ENCODE data around the gene ZFYVE28.

DNA sequence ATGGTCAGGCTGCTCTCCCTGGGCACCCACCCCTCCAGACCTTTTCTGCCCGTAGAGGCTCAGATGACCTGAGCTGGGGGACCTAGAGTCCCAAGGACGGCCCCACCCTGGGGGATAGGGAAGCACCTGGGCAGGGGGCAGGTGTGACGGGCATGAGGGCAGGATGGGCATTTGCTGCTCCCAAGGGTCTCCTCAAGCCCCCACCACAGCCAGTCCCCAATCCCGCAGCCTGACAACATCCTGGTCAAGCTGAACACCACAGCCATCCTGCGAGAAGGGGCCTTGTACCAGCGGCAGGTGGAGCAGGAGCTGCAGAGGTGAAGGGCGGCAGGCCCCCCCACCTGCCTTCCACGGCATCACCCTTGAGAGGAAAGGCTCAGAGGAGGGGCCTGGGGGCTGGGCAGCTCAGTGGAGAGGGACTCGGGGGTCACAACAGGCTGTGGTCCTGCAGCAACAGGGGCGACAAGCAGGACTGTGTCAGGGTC is 32.6 kb upstream of the ZFYVE28 start:
- TF ChIP-seq CTCF (IDR thresholded peaks at IDR 0.05; ENCODE audit: insufficient read depth, low read length, poor library complexity, severe bottlenecking) = no peak
- TF ChIP-seq EZH2phosphoT487 (conservative IDR thresholded peaks at IDR 0.05; ENCODE audit: low read length) = no peak

All from SU-DHL-6 (cell line).